Endodermal cell (in vitro differentiated cells): ENCODE measurements around the gene HAO1. TPM values are rescaled to one million over a fixed set of nuclear protein-coding genes. Genes with fewer than 3 reads are reported as not detected.

Experiments used
- DNase-seq: peaks from one replicate; pipeline ENCODE4 v3.0.0-alpha.2; 2017
- H3K27ac ChIP-seq: 2 replicates; pipeline ENCODE4 v1.5.1; 2013; ENCODE audit warnings: mild to moderate bottlenecking, low read depth, low read length, moderate library complexity
- H3K27me3 ChIP-seq: 2 replicates; pipeline ENCODE4 v1.6.1; 2013; ENCODE audit warnings: mild to moderate bottlenecking, low read length, moderate library complexity; ENCODE audit not compliant: insufficient read depth, control insufficient read depth, poor library complexity, severe bottlenecking
- H3K36me3 ChIP-seq: 2 replicates; pipeline ENCODE4 v1.7.0; 2013; ENCODE audit warnings: mild to moderate bottlenecking, low read length, moderate library complexity; ENCODE audit not compliant: control insufficient read depth, insufficient read depth
- H3K4me1 ChIP-seq: one replicate; pipeline ENCODE4 v1.7.0; 2013; ENCODE audit warnings: low read length; ENCODE audit not compliant: control insufficient read depth, insufficient read depth
- H3K4me3 ChIP-seq: 2 replicates; pipeline ENCODE4 v1.5.1; 2013; ENCODE audit warnings: mild to moderate bottlenecking, low read length, moderate library complexity
- H3K9ac ChIP-seq: 2 replicates; pipeline ENCODE4 v1.6.1; 2013; ENCODE audit warnings: mild to moderate bottlenecking, low read length, moderate library complexity; ENCODE audit not compliant: poor library complexity, severe bottlenecking; ENCODE audit errors: extremely low read depth
- H3K9me3 ChIP-seq: 2 replicates; pipeline ENCODE4 v1.6.1; 2013; ENCODE audit warnings: mild to moderate bottlenecking, low read length, moderate library complexity; ENCODE audit not compliant: control insufficient read depth
- H3K27ac Mint-ChIP-seq: 2 replicates; pipeline ENCODE4 v1.8.0; 2020; ENCODE audit warnings: mixed read lengths
- H3K27me3 Mint-ChIP-seq: 2 replicates; pipeline ENCODE4 v1.8.0; 2021; ENCODE audit warnings: mild to moderate bottlenecking, mixed read lengths; ENCODE audit not compliant: insufficient read depth
- H3K36me3 Mint-ChIP-seq: 2 replicates; pipeline ENCODE4 v1.8.0; 2020; ENCODE audit warnings: low read depth, mixed read lengths
- H3K4me1 Mint-ChIP-seq: 2 replicates; pipeline ENCODE4 v1.8.0; 2020; ENCODE audit warnings: mixed read lengths
- H3K4me3 Mint-ChIP-seq: 2 replicates; pipeline ENCODE4 v1.8.0; 2020; ENCODE audit warnings: mild to moderate bottlenecking, moderate library complexity, mixed read lengths
- H3K9me3 Mint-ChIP-seq: 2 replicates; pipeline ENCODE4 v1.8.0; 2020; ENCODE audit warnings: mild to moderate bottlenecking, mixed read lengths
- CTCF ChIP-seq: fragments of 200-600 bp; sonication (generic); conservative IDR thresholded peaks from 2 replicates; pipeline ENCODE4 v1.5.0; 2021; ENCODE audit warnings: antibody characterized with exemption, mild to moderate bottlenecking
- WGBS, 2 experiments: methylation state at CpG; one replicate each; pipeline versions ENCODE4 v1.1.5 to v1.1.7; 2013; ENCODE audit warnings: missing lambda C conversion rate in 2 of 2, mixed read lengths in 1 of 2; ENCODE audit not compliant: insufficient coverage in 1 of 2, insufficient read length in 1 of 2; 5-methylcytosine and 5-hydroxymethylcytosine counted together
- total RNA-seq, 2 donors: library from RNA; stranded (reverse); fragmentation: NEBNext Ultra II Directional in 1 of 2; extraction: Animal tissue kit (Norgen Biotek cat#: 25700) in 1 of 2; gene quantifications; 2 replicates in 1 of 2; 3 replicates in 1 of 2; pipeline ENCODE4 v1.2.1, GENCODE V29; 2021

The HAO1 gene
- total RNA-seq, 2 donors from 2014 or later, result not detected

- H3K9me3 ChIP-seq, result no peaks in the 10 kb centered on the region
- TF ChIP-seq CTCF, result no peak
- Mint-ChIP-seq H3K36me3 (peaks cover 6% of the 10 kb centered on the region), H3K9me3 (no peaks in the 10 kb centered on the region), H3K27ac (no peak overlapping the region), H3K27me3 (peaks cover 2% of the 10 kb centered on the region), H3K4me3 (no peak overlapping the region), H3K4me1 (peaks cover 18% of the 10 kb centered on the region)
- 94% methylated on average over 2 to 5 of the region's 5 CpGs for whole genome bisulfite sequencing, 2 experiments
- H3K27me3 ChIP-seq, result no peaks in the 10 kb centered on the region
- H3K9ac ChIP-seq, result no peak overlapping the region
- no peak overlapping the region for H3K27ac ChIP-seq
- no peaks in the 10 kb centered on the region for H3K4me1 ChIP-seq
- H3K4me3 ChIP-seq, result no peak overlapping the region
- no peak for DNase-seq
- no peaks in the 10 kb centered on the region for H3K36me3 ChIP-seq
These were observed 37.5 kb upstream of the HAO1 start for GRCh38 chr20:7977709-7978108.

GRCh38 chr20:7975851-7976414 is 35.7 kb upstream of the HAO1 start:
- Mint-ChIP-seq H3K9me3 (no peaks in the 10 kb centered on the region), H3K4me3 (no peak overlapping the region), H3K4me1 (peaks cover 7% of the 10 kb centered on the region), H3K27me3 (peaks cover 2% of the 10 kb centered on the region), H3K36me3 (peaks cover 2% of the 10 kb centered on the region), H3K27ac (no peak overlapping the region)
- Histone ChIP-seq H3K9ac (no peak overlapping the region), H3K36me3 (no peaks in the 10 kb centered on the region), H3K9me3 (no peaks in the 10 kb centered on the region), H3K27ac (no peak overlapping the region), H3K27me3 (no peaks in the 10 kb centered on the region), H3K4me3 (no peak overlapping the region), H3K4me1 (no peaks in the 10 kb centered on the region)
- TF ChIP-seq CTCF, result no peak
- WGBS, 2 experiments, result 92 to 95% methylated on average over 8 to 9 of the region's 9 CpGs
- DNase-seq, result no peak

- Mint-ChIP-seq H3K27ac (no peak overlapping the region), H3K36me3 (no peaks in the 10 kb centered on the region), H3K9me3 (no peaks in the 10 kb centered on the region), H3K27me3 (peaks cover 2% of the 10 kb centered on the region), H3K4me1 (no peaks in the 10 kb centered on the region), H3K4me3 (no peak overlapping the region)
- H3K27me3 ChIP-seq, result no peaks in the 10 kb centered on the region
- H3K9ac ChIP-seq, result no peak overlapping the region
- no peak overlapping the region for H3K4me3 ChIP-seq
- H3K27ac ChIP-seq, result no peak overlapping the region
- no peaks in the 10 kb centered on the region for H3K4me1 ChIP-seq
- no peak for TF ChIP-seq CTCF
- H3K9me3 ChIP-seq, result no peaks in the 10 kb centered on the region
- H3K36me3 ChIP-seq, result no peaks in the 10 kb centered on the region
- DNase-seq, result no peak
- WGBS, 2 experiments, result 80 to 97% methylated on average over 3 to 4 of the region's 4 CpGs
These were observed 34.7 kb upstream of the HAO1 start for GRCh38 chr20:7974785-7975435.
